ENCODE measurements around the gene KLF2. TPM values are rescaled to one million over a fixed set of nuclear protein-coding genes. Genes with fewer than 3 reads are reported as not detected.
A peak's percentile ranks its signal among the peaks of the same experiment; 100 is the strongest.

KLF2 gene
- total RNA-seq, 2 donors from 2014 or later: 19.8 to 24.4 TPM

DNA sequence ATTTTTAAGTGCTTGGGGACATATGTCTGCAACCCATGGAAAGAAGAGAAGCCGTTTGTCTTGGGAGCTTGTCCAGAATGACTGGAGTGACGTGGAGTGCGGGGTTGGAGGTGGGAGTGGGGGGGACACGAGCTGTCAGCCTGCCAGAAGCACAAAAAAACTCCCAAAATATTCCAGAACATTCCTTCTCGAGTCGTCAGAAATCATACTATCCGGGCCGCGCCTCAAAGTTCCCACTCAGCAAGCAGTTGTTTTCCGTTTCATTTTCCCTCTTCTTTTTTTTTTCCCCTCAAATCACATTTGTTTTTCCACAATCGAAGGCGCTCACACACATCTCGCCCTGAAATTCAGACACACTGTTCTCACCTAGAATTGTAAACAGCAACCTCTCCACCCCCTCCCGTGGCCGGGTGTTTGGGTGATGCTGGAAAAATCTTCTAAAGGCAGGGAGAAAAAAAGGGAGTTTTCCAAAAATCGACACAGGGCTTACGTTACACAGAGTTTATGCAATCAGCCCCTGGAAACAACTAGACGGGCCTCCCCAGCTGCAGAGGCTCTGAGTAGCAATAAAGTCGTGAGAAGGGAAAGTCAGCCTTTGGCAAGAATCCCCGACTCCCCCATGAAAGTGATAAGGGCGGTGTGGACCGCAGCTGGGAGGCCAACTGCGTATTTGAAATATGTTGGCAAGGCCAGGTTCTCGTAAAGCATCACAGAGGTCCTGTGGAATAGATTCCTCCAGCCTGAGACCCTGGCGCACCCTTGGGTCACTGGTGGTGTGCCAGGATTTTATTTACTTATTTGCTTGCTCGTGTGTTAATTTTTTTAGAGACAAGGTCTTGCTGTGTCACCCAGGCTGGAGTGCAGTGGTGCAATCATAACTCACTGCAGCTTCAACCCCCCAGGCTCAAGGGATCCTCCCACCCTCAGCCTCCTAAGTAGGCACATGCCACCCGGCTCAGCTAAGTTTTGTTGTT, 31.2 kb upstream of the KLF2 start:
- H3K9me3 ChIP-seq: no peaks in the 10 kb centered on the region
- intact Hi-C loops (cut with DNase I): no loop called here
- WGBS: 10% methylated on average over 27 of the region's 27 CpGs
- H3K27me3 ChIP-seq (replicated peaks; ENCODE audit: insufficient read depth): no peaks in the 10 kb centered on the region
- no peaks in the 10 kb centered on the region for H3K36me3 ChIP-seq
- DNase-seq (ENCODE audit: low spot score): peak; percentile 11
- H3K4me1 ChIP-seq (replicated peaks): no peaks in the 10 kb centered on the region
- peak overlapping the region; percentile 64 to 72 for H3K27ac ChIP-seq
- TF ChIP-seq, protein P1, sequence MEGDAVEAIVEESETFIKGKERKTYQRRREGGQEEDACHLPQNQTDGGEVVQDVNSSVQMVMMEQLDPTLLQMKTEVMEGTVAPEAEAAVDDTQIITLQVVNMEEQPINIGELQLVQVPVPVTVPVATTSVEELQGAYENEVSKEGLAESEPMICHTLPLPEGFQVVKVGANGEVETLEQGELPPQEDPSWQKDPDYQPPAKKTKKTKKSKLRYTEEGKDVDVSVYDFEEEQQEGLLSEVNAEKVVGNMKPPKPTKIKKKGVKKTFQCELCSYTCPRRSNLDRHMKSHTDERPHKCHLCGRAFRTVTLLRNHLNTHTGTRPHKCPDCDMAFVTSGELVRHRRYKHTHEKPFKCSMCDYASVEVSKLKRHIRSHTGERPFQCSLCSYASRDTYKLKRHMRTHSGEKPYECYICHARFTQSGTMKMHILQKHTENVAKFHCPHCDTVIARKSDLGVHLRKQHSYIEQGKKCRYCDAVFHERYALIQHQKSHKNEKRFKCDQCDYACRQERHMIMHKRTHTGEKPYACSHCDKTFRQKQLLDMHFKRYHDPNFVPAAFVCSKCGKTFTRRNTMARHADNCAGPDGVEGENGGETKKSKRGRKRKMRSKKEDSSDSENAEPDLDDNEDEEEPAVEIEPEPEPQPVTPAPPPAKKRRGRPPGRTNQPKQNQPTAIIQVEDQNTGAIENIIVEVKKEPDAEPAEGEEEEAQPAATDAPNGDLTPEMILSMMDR (IDR thresholded peaks at IDR 0.05): no peak
- TF ChIP-seq POLR2AphosphoS5 (IDR thresholded peaks at IDR 0.05) (no peak), POLR2A (IDR thresholded peaks at IDR 0.05) (no peak)
- H3K4me3 ChIP-seq: no peak overlapping the region

DNA sequence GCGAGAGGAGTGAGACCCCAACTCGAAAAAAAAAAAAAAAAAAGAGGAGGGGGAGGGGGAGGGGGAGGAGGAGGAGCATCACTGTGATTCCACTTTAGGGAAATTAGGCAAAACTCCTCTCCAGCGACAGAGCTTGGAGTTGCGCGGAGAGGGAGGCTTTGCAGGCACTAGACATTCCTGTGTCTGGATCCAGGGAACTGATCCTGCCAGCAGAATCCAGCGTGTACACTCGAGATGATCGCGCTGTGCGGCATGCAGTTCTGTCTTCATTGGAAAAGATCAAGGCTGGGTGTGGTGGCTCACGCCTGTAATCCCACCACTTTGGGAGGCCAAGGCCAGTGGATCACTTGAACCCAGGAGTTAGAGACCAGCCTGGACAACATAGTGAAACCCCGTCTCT, 29.6 kb upstream of the KLF2 start:
- 68% methylated on average over 12 of the region's 12 CpGs for WGBS
- Histone ChIP-seq H3K4me1 (replicated peaks) (no peaks in the 10 kb centered on the region), H3K4me3 (no peak overlapping the region), H3K27me3 (replicated peaks; ENCODE audit: insufficient read depth) (no peaks in the 10 kb centered on the region), H3K27ac (no peak overlapping the region), H3K9me3 (no peaks in the 10 kb centered on the region), H3K36me3 (no peaks in the 10 kb centered on the region)
- intact Hi-C loops (cut with DNase I): no loop called here
- TF ChIP-seq, protein P1 (IDR thresholded peaks at IDR 0.05): no peak
- no peak for TF ChIP-seq POLR2A (IDR thresholded peaks at IDR 0.05)
- TF ChIP-seq POLR2AphosphoS5 (IDR thresholded peaks at IDR 0.05): no peak
- DNase-seq (ENCODE audit: low spot score): no peak

DNA sequence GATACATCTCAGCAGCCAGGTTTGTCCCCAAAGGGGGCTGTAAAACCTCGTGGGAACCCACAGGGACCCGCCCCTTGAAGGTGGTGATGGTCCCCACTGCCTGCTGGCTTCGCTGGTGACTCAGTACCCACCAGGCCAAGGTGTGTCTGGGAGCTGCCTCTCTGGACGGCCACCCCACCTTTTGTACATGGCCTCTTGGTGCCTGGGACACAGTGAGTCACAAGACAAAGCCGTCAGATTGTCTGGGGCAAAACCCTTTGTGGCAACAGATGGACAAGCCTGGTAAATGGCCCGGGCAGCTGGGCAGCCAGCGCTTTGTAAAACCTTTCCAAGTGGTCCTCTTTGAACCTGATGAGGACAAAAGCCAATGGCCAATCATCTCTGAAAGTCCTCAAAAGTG, 27.9 kb upstream of the KLF2 start:
- no peaks in the 10 kb centered on the region for H3K36me3 ChIP-seq

DNA sequence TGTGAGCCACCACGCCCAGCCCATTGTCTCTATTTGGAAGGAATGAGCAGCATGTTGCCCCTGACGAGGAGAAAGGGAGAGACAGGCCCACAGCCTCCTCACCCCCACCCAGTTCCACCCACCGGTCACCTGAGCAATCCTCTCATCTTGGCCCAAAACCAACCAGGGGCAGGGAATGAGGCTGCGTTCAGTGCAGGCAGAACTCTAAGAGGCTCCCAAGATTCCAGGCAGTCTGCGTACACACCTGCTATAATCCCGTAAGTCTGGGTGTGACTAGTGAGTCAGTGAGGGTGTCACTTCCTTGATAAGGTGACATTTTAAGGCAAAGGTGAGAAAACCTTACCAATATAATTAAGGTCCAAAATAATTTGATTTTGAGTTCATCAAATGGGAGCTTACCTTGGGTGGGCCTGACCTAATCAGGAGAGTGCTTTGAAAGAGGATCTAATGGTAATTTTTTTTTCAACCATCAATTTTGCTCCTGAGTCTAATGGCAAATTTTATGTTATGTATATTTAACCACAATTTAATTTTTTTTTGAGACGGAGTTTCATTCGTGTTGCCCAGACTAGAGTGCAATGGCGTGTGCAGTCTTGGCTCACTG, 26.9 kb upstream of the KLF2 start:
- WGBS: 84% methylated on average over 9 of the region's 9 CpGs
- Histone ChIP-seq H3K27me3 (replicated peaks; ENCODE audit: insufficient read depth) (no peaks in the 10 kb centered on the region), H3K4me1 (replicated peaks) (no peaks in the 10 kb centered on the region), H3K27ac (no peak overlapping the region), H3K9me3 (no peaks in the 10 kb centered on the region), H3K36me3 (no peaks in the 10 kb centered on the region), H3K4me3 (no peak overlapping the region)
- intact Hi-C loops (cut with DNase I): no loop called here
- no peak for TF ChIP-seq POLR2A (IDR thresholded peaks at IDR 0.05)
- TF ChIP-seq, protein P1 (IDR thresholded peaks at IDR 0.05): no peak
- no peak for TF ChIP-seq POLR2AphosphoS5 (IDR thresholded peaks at IDR 0.05)
- DNase-seq (ENCODE audit: low spot score): no peak

More for the DNA sequence above, 27.9 kb upstream of the KLF2 start:
- intact Hi-C loops (cut with DNase I): no loop called here
- H3K9me3 ChIP-seq: no peaks in the 10 kb centered on the region
- 72% methylated on average over 5 of the region's 7 CpGs for WGBS
- H3K27me3 ChIP-seq (replicated peaks; ENCODE audit: insufficient read depth): no peaks in the 10 kb centered on the region
- no peak overlapping the region for H3K27ac ChIP-seq
- DNase-seq (ENCODE audit: low spot score): no peak
- no peak overlapping the region for H3K4me3 ChIP-seq
- TF ChIP-seq, protein P1 (IDR thresholded peaks at IDR 0.05): no peak
- TF ChIP-seq POLR2A (IDR thresholded peaks at IDR 0.05) (no peak), POLR2AphosphoS5 (IDR thresholded peaks at IDR 0.05) (no peak)
- H3K4me1 ChIP-seq (replicated peaks): no peaks in the 10 kb centered on the region
